ENCODE measurements around the gene TCERG1L. TPM values are rescaled to one million over a fixed set of nuclear protein-coding genes. Genes with fewer than 3 reads are reported as not detected.

TCERG1L gene
- polyA plus RNA-seq, 1 donor from 2014 or later = 0.53 TPM

- no peak overlapping the region for H2AFZ ChIP-seq (ENCODE audit: low read depth, low read length)
- H3K27me3 ChIP-seq (ENCODE audit: insufficient read depth, low read depth, low read length) = no peaks in the 10 kb centered on the region
- H3K9me2 ChIP-seq (ENCODE audit: insufficient read depth, low read length) = no peaks in the 10 kb centered on the region
- no peaks in the 10 kb centered on the region for H3F3A ChIP-seq (ENCODE audit: insufficient read depth, low read length, poor library complexity, severe bottlenecking)
- no peak overlapping the region for H3K4me2 ChIP-seq (ENCODE audit: low read length)
- H3K27ac ChIP-seq (ENCODE audit: low read length) = no peak overlapping the region
- TF ChIP-seq RAD21 (conservative IDR thresholded peaks at IDR 0.05) (no peak), EP300 (conservative IDR thresholded peaks at IDR 0.05; ENCODE audit: poor library complexity, severe bottlenecking) (no peak), SMC3 (conservative IDR thresholded peaks at IDR 0.05; ENCODE audit: poor library complexity) (no peak), CTCF (IDR thresholded peaks at IDR 0.05; ENCODE audit: poor library complexity, severe bottlenecking) (no peak), MXI1 (conservative IDR thresholded peaks at IDR 0.05; ENCODE audit: poor library complexity, severe bottlenecking) (no peak), TAF1 (IDR thresholded peaks at IDR 0.05; ENCODE audit: low read depth) (no peak), EZH2 (IDR thresholded peaks at IDR 0.05; ENCODE audit: borderline replicate concordance, insufficient read depth, low read length, poor library complexity, severe bottlenecking) (no peak), REST (IDR thresholded peaks at IDR 0.05; ENCODE audit: borderline replicate concordance) (no peak)
- no peaks in the 10 kb centered on the region for H3K9me3 ChIP-seq (ENCODE audit: low read length)
- no peak overlapping the region for H3K9ac ChIP-seq (ENCODE audit: low read length)
- no peaks in the 10 kb centered on the region for H4K20me1 ChIP-seq (ENCODE audit: insufficient read depth)
- H3K4me3 ChIP-seq (ENCODE audit: low read length) = no peak overlapping the region
- H3K36me3 ChIP-seq (ENCODE audit: insufficient read depth, low read length) = no peaks in the 10 kb centered on the region
- H3K79me2 ChIP-seq (replicated peaks; ENCODE audit: insufficient read depth, low read length) = no peaks in the 10 kb centered on the region
Observed at GRCh38 chr10:131248376-131249165, 63.0 kb downstream of the TCERG1L start.

- Histone ChIP-seq H3K9me2 (ENCODE audit: insufficient read depth, low read length) (no peaks in the 10 kb centered on the region), H3K4me3 (ENCODE audit: low read length) (no peak overlapping the region), H3K9ac (ENCODE audit: low read length) (no peak overlapping the region), H3K79me2 (replicated peaks; ENCODE audit: insufficient read depth, low read length) (no peaks in the 10 kb centered on the region), H3K36me3 (ENCODE audit: insufficient read depth, low read length) (no peaks in the 10 kb centered on the region), H2AFZ (ENCODE audit: low read depth, low read length) (no peak overlapping the region), H3F3A (ENCODE audit: insufficient read depth, low read length, poor library complexity, severe bottlenecking) (no peaks in the 10 kb centered on the region), H4K20me1 (ENCODE audit: insufficient read depth) (no peaks in the 10 kb centered on the region), H3K27ac (ENCODE audit: low read length) (no peak overlapping the region), H3K4me2 (ENCODE audit: low read length) (no peak overlapping the region), H3K9me3 (ENCODE audit: low read length) (no peaks in the 10 kb centered on the region), H3K27me3 (ENCODE audit: insufficient read depth, low read depth, low read length) (no peaks in the 10 kb centered on the region)
- no peak for TF ChIP-seq EZH2 (IDR thresholded peaks at IDR 0.05; ENCODE audit: borderline replicate concordance, insufficient read depth, low read length, poor library complexity, severe bottlenecking)
Observed at GRCh38 chr10:131247873-131248272, 63.6 kb downstream of the TCERG1L start.
